Thoracic aorta (tissue), 2 donors: ENCODE results near the gene PDE4D. TPM values are rescaled to one million over a fixed set of nuclear protein-coding genes. Genes with fewer than 3 reads are reported as not detected.
A peak's percentile ranks its signal among the peaks of the same experiment; 100 is the strongest.
"Not testable (repeated sequence)": the region's sequence is repeated elsewhere in the genome, so short reads cannot be mapped to it uniquely, and the experiment has no call there.

Experiments
- ATAC-seq: fragments of 150-250 bp; one replicate; pipeline ENCODE4 v1.8.0; 2017; ENCODE audit warnings: low read depth; ENCODE audit not compliant: insufficient number of reproducible peaks, low FRiP score
- DNase-seq: peaks from one replicate; pipeline ENCODE4 v3.0.0-alpha.2; 2020; ENCODE audit warnings: low spot score
- H3K27ac ChIP-seq, 2 donors: fragments of 200-600 bp; sonication (generic); 1 replicate in 1 of 2; 2 replicates in 1 of 2; pipeline ENCODE4 v1.5.1; 2016; ENCODE audit warnings: mild to moderate bottlenecking in 2 of 2, moderate library complexity in 2 of 2
- H3K27me3 ChIP-seq: fragments of 200-600 bp; sonication (generic); replicated peaks from 2 replicates; pipeline ENCODE4 v1.6.0; 2016; ENCODE audit warnings: mild to moderate bottlenecking; ENCODE audit not compliant: insufficient read depth
- H3K36me3 ChIP-seq: fragments of 200-600 bp; sonication (generic); one replicate; pipeline ENCODE4 v1.5.1; 2016
- H3K4me1 ChIP-seq, 2 donors: fragments of 200-600 bp; sonication (generic); 1 replicate in 1 of 2; 2 replicates in 1 of 2; pipeline versions ENCODE4 v1.5.1 to v1.6.0; 2016; ENCODE audit warnings: low read depth in 2 of 2, mild to moderate bottlenecking in 1 of 2; ENCODE audit not compliant: control insufficient read depth in 1 of 2
- H3K4me3 ChIP-seq: fragments of 200-600 bp; sonication (generic); 2 replicates; pipeline ENCODE4 v1.5.1; 2016; ENCODE audit warnings: mild to moderate bottlenecking
- H3K9me3 ChIP-seq: fragments of 200-600 bp; sonication (generic); 2 replicates; pipeline ENCODE4 v1.5.1; 2016
- total RNA-seq, 2 donors: library from RNA; depleted of rRNA; stranded (reverse); fragments of >200 nt; gene quantifications; one replicate each; pipeline versions ENCODE4 v1.1.0 to v1.2.3, GENCODE V29; 2016
- TF ChIP-seq, protein P1 (sequence below): fragments of 200-600 bp; sonication (generic); IDR thresholded peaks from one replicate; pipeline ENCODE4 v1.5.1; 2019; ENCODE audit warnings: antibody characterized with exemption

Gene PDE4D
- total RNA-seq, 2 donors from 2014 or later = 34.0 to 85.8 TPM

DNA sequence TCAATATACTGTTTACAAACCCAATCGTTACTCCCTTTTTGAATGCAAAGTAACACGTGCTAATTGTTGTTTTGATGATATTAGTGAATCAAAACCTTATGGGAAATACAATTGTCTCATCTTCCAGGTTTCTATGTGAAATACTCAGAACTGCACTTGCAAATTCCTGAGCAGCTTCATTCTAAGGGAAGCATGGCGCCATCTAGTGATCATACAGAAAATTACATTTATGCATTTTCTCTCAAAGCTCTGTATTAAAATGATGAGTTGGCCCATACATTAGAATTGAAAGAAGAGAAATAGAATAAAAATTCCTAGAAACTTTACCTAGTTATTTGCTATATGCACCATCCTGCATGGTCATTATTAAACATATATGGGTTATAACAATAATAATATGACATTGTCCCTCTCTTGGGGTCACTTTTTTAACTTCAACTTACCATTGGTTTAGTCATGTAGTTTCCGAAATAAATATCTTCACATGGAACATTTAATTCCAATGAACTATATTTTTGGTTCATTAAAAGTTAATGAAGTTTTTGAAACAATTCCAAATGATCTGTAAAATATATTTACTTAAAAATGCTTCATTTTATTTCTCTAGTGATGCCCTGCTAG lies 220.0 kb downstream of the PDE4D start:
- no peak for DNase-seq

GRCh38 chr5:59666440-59667068 lies 227.0 kb downstream of the PDE4D start:
- peaks cover 5 to 18% of the 10 kb centered on the region in 2 donors for H3K4me1 ChIP-seq
- H3K9me3 ChIP-seq = no peaks in the 10 kb centered on the region
- DNase-seq (no peak), ATAC-seq (no peak)
- no peak overlapping the region for H3K4me3 ChIP-seq
- H3K27ac ChIP-seq = no peak overlapping the region
- TF ChIP-seq, protein P1, sequence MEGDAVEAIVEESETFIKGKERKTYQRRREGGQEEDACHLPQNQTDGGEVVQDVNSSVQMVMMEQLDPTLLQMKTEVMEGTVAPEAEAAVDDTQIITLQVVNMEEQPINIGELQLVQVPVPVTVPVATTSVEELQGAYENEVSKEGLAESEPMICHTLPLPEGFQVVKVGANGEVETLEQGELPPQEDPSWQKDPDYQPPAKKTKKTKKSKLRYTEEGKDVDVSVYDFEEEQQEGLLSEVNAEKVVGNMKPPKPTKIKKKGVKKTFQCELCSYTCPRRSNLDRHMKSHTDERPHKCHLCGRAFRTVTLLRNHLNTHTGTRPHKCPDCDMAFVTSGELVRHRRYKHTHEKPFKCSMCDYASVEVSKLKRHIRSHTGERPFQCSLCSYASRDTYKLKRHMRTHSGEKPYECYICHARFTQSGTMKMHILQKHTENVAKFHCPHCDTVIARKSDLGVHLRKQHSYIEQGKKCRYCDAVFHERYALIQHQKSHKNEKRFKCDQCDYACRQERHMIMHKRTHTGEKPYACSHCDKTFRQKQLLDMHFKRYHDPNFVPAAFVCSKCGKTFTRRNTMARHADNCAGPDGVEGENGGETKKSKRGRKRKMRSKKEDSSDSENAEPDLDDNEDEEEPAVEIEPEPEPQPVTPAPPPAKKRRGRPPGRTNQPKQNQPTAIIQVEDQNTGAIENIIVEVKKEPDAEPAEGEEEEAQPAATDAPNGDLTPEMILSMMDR = no peak
- H3K27me3 ChIP-seq = no peaks in the 10 kb centered on the region
- H3K36me3 ChIP-seq = no peaks in the 10 kb centered on the region

More for the DNA sequence above, 220.0 kb downstream of the PDE4D start:
- TF ChIP-seq, protein P1 = peak; percentile 76
- Histone ChIP-seq H3K27me3 (no peaks in the 10 kb centered on the region), H3K36me3 (no peaks in the 10 kb centered on the region), H3K27ac (no peak overlapping the region), H3K9me3 (no peaks in the 10 kb centered on the region), H3K4me3 (no peak overlapping the region), H3K4me1 (no peaks in the 10 kb centered on the region)
- ATAC-seq = no peak

DNA sequence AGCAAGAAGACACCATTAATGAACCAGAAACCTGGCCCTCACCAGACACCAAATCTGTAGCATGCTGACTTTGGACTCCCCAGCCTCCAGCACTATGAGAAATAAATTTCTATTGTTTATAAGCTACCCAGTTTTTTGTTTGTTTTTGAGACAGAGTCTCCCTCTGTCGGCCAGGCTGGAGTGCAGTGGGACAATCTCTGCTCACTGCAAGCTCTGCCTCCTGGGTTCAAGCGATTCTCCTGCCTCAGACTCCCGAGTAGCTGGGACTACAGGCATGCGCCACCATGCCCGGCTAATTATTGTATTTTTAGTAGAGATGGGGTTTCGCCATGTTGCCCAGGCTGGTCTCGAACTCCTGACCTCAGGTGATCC lies 227.7 kb downstream of the PDE4D start:
- not testable (repeated sequence) for ATAC-seq, DNase-seq

GRCh38 chr5:59665086-59665831 lies 228.3 kb downstream of the PDE4D start:
- peaks cover 10 to 23% of the 10 kb centered on the region in 2 donors for H3K4me1 ChIP-seq

More for the DNA sequence above, 227.7 kb downstream of the PDE4D start:
- H3K27me3 ChIP-seq, H3K9me3 ChIP-seq, H3K4me3 ChIP-seq, H3K36me3 ChIP-seq, H3K27ac ChIP-seq: not testable (repeated sequence)
- peaks cover 5 to 18% of the 10 kb centered on the region in 2 donors for H3K4me1 ChIP-seq

GRCh38 chr5:59661954-59662615 lies 231.4 kb downstream of the PDE4D start:
- H3K27me3 ChIP-seq = no peaks in the 10 kb centered on the region
- TF ChIP-seq, protein P1 = no peak
- no peaks in the 10 kb centered on the region for H3K36me3 ChIP-seq
- no peak overlapping the region for H3K27ac ChIP-seq
- H3K9me3 ChIP-seq = no peaks in the 10 kb centered on the region
- ATAC-seq (no peak), DNase-seq (no peak)
- peaks cover 10 to 24% of the 10 kb centered on the region in 2 donors for H3K4me1 ChIP-seq
- peak overlapping the region; percentile 41 for H3K4me3 ChIP-seq

More at GRCh38 chr5:59665086-59665831, 228.3 kb downstream of the PDE4D start:
- Histone ChIP-seq H3K9me3 (no peaks in the 10 kb centered on the region), H3K4me3 (no peak overlapping the region), H3K27me3 (no peaks in the 10 kb centered on the region), H3K27ac (no peak overlapping the region), H3K36me3 (no peaks in the 10 kb centered on the region)
- TF ChIP-seq, protein P1 = no peak
- no peak for ATAC-seq
- no peak for DNase-seq
